ENCODE data around the gene CD164L2. TPM values are rescaled to one million over a fixed set of nuclear protein-coding genes. Genes with fewer than 3 reads are reported as not detected.

The CD164L2 gene
- total RNA-seq, 1 experiment from 2014 or later, result not detected

DNA sequence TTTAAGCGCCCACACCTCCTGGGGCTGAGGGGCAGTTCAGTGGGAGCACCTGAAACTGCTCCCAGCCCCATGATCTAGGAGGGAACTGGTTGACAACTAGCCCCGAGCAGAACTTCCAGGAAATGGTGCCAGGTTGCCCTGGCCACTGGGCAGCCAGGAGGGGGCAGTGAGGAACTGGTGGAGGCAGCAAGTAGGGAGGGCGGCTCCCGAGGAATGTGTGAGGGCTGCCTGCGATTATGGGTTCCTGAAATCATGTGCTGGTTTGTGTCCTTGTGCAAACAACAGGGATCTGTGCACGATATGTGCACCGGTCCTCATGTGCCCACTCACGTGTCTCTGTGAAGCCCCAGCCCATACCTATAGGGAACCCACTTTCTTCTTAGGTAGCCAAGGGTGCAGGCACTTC is 19.2 kb upstream of the CD164L2 start:
- no TSS peak for BruUV-seq (replicated peaks)
- CTCF ChIA-PET, result interaction anchor here (0.6 to 1.3 kb wide), 3 partner anchors 14 to 94 kb away, joined by 3 to 4 read pairs (median 3); partner anchors contain the start of gene MAP3K6
- H3K4me3 ChIP-seq (ENCODE audit: low read depth, low read length), result no peak overlapping the region
- H3K4me1 Mint-ChIP-seq (ENCODE audit: low read depth, unreplicated experiment), result peaks cover 6% of the 10 kb centered on the region
- TF ChIP-seq, protein P1, sequence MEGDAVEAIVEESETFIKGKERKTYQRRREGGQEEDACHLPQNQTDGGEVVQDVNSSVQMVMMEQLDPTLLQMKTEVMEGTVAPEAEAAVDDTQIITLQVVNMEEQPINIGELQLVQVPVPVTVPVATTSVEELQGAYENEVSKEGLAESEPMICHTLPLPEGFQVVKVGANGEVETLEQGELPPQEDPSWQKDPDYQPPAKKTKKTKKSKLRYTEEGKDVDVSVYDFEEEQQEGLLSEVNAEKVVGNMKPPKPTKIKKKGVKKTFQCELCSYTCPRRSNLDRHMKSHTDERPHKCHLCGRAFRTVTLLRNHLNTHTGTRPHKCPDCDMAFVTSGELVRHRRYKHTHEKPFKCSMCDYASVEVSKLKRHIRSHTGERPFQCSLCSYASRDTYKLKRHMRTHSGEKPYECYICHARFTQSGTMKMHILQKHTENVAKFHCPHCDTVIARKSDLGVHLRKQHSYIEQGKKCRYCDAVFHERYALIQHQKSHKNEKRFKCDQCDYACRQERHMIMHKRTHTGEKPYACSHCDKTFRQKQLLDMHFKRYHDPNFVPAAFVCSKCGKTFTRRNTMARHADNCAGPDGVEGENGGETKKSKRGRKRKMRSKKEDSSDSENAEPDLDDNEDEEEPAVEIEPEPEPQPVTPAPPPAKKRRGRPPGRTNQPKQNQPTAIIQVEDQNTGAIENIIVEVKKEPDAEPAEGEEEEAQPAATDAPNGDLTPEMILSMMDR (IDR thresholded peaks at IDR 0.05; ENCODE audit: insufficient read depth in 1 of 2, low read depth in 1 of 2, low read length in 1 of 2, severe bottlenecking in 1 of 2, unreplicated experiment in 1 of 2), result no peak
- DNase-seq, result no peak
- no peak overlapping the region for H3K27ac Mint-ChIP-seq (ENCODE audit: unreplicated experiment)
- H3K36me3 ChIP-seq (ENCODE audit: control insufficient read depth, insufficient read depth, low read length), result no peaks in the 10 kb centered on the region
- no peaks in the 10 kb centered on the region for H3K27me3 ChIP-seq (replicated peaks; ENCODE audit: control insufficient read depth, insufficient read depth, low read length)
- H3K9me3 ChIP-seq, result no peaks in the 10 kb centered on the region
- H3K4me1 ChIP-seq, result peaks cover 8% of the 10 kb centered on the region; the same call in 1 of the 2 replicates
- H3K27me3 Mint-ChIP-seq (ENCODE audit: insufficient read depth, unreplicated experiment), result no peaks in the 10 kb centered on the region
- POLR2A ChIA-PET, result no interaction called here
- no peaks in the 10 kb centered on the region for H3K9me3 Mint-ChIP-seq (ENCODE audit: unreplicated experiment)
- intact Hi-C loops (cut with micrococcal nuclease; ENCODE audit: unreplicated experiment), result no loop called here
- H3K4me3 Mint-ChIP-seq (ENCODE audit: unreplicated experiment), result no peak overlapping the region
- peaks cover 28% of the 10 kb centered on the region for H3K36me3 Mint-ChIP-seq (ENCODE audit: insufficient read depth, unreplicated experiment)

DNA sequence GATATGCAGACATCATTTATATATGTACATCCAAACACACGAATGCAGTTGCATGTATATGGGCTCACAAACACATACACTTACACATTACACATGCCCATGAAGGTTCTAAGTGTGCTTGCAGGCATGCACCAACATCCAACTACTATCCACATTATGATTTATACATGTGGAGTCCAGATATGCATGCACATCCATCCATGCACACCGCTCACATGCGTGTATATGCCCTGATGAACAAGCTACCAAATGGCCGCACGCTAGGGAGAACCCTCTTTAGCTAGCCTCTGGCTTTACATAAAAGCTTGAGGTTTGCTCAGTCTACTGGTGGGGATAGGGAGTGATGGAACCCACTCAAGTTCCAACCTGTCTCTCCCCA is 17.8 kb upstream of the CD164L2 start:
- intact Hi-C loops (cut with micrococcal nuclease; ENCODE audit: unreplicated experiment), result no loop called here
- Histone ChIP-seq H3K36me3 (ENCODE audit: control insufficient read depth, insufficient read depth, low read length) (no peaks in the 10 kb centered on the region), H3K4me3 (ENCODE audit: low read depth, low read length) (no peak overlapping the region), H3K27me3 (replicated peaks; ENCODE audit: control insufficient read depth, insufficient read depth, low read length) (no peaks in the 10 kb centered on the region), H3K9me3 (no peaks in the 10 kb centered on the region), H3K4me1 (peaks cover 8% of the 10 kb centered on the region; the same call in 1 of the 2 replicates)
- CTCF ChIA-PET, result no interaction called here
- BruUV-seq (replicated peaks), result no TSS peak
- no peak for DNase-seq
- no peak overlapping the region for H3K4me3 Mint-ChIP-seq (ENCODE audit: unreplicated experiment)
- H3K4me1 Mint-ChIP-seq (ENCODE audit: low read depth, unreplicated experiment), result peaks cover 6% of the 10 kb centered on the region
- H3K27ac Mint-ChIP-seq (ENCODE audit: unreplicated experiment), result no peak overlapping the region
- no peaks in the 10 kb centered on the region for H3K9me3 Mint-ChIP-seq (ENCODE audit: unreplicated experiment)
- H3K36me3 Mint-ChIP-seq (ENCODE audit: insufficient read depth, unreplicated experiment), result peaks cover 28% of the 10 kb centered on the region
- TF ChIP-seq, protein P1 (IDR thresholded peaks at IDR 0.05; ENCODE audit: insufficient read depth in 1 of 2, low read depth in 1 of 2, low read length in 1 of 2, severe bottlenecking in 1 of 2, unreplicated experiment in 1 of 2), result no peak
- H3K27me3 Mint-ChIP-seq (ENCODE audit: insufficient read depth, unreplicated experiment), result no peaks in the 10 kb centered on the region
- POLR2A ChIA-PET, result no interaction called here

DNA sequence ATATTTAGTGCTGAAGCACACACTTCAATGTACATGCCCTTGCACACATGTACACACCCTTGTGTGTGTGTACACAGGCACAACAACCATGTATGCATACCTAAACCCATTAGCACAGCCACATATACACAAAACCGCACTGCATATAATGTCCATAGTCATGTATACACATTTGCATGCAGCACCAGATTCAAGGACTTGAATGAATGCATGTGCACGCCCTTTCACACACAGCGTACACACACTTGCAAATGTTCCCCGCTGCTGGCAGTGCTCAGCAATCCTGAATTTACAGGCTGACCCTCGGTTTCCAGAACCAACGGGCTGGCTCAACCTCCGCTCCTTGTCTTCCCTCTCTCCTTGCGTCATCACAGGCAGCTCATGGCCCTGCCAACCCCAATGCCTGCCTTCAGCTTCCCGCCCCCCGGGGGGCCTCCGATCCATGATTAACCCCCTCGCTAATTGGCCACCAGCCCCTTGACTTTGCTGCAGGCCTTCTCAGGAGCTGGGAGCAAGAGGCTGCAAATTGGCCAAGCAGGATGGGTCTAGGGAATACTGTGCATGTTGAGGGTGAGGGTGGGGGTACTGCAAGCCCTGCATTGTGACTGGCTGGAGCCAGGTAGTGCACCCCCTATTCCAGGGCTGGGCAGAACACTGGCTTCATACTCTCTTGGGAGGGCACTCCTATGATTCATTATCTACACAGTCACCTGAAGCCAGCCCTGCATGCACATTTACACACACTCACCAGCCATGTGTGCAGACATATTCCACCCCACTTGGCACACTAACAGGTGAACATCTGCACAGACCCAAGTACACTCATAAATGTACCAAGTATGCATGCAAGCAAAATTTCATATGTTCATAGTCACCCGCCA is 17.2 kb upstream of the CD164L2 start:
- Histone ChIP-seq H3K4me3 (ENCODE audit: low read depth, low read length) (no peak overlapping the region), H3K36me3 (ENCODE audit: control insufficient read depth, insufficient read depth, low read length) (no peaks in the 10 kb centered on the region), H3K27me3 (replicated peaks; ENCODE audit: control insufficient read depth, insufficient read depth, low read length) (no peaks in the 10 kb centered on the region), H3K4me1 (peaks cover 8% of the 10 kb centered on the region; the same call in 1 of the 2 replicates), H3K9me3 (no peaks in the 10 kb centered on the region)
- ChIA-PET CTCF (interaction anchor here (0.6 kb wide), 1 partner anchor 101 kb away, joined by 3 read pairs; no protein-coding TSS in a partner anchor), POLR2A (no interaction called here)
- TF ChIP-seq, protein P1 (IDR thresholded peaks at IDR 0.05; ENCODE audit: insufficient read depth in 1 of 2, low read depth in 1 of 2, low read length in 1 of 2, severe bottlenecking in 1 of 2, unreplicated experiment in 1 of 2), result no peak
- H3K27ac Mint-ChIP-seq (ENCODE audit: unreplicated experiment), result no peak overlapping the region
- H3K4me3 Mint-ChIP-seq (ENCODE audit: unreplicated experiment), result no peak overlapping the region
- H3K27me3 Mint-ChIP-seq (ENCODE audit: insufficient read depth, unreplicated experiment), result no peaks in the 10 kb centered on the region
- BruUV-seq (replicated peaks), result no TSS peak
- peaks cover 6% of the 10 kb centered on the region for H3K4me1 Mint-ChIP-seq (ENCODE audit: low read depth, unreplicated experiment)
- peaks cover 28% of the 10 kb centered on the region for H3K36me3 Mint-ChIP-seq (ENCODE audit: insufficient read depth, unreplicated experiment)
- H3K9me3 Mint-ChIP-seq (ENCODE audit: unreplicated experiment), result no peaks in the 10 kb centered on the region
- intact Hi-C loops (cut with micrococcal nuclease; ENCODE audit: unreplicated experiment), result no loop called here
- no peak for DNase-seq
